ENCODE data around the gene DDIT4. TPM values are rescaled to one million over a fixed set of nuclear protein-coding genes. Genes with fewer than 3 reads are reported as not detected.

The DDIT4 gene
- total and polyA plus RNA-seq, 9 of the 15 experiments (the other 6 are each of a cell fraction or from before 2014, with no cell fraction given): 8.2 to 675 (median 159) TPM

GRCh38 chr10:72253578-72253977 lies 20.1 kb upstream of the DDIT4 start:
- BruUV-seq (replicated peaks): no TSS peak
- no peak for FAIRE-seq
- in situ Hi-C loops (cut with MboI): no loop called here
- Histone ChIP-seq H3K4me3 (no peak overlapping the region), H3K27ac (ENCODE audit: extremely low read depth, low read depth, low read length) (no peak overlapping the region), H3K36me3 (ENCODE audit: control insufficient read depth, insufficient read depth, low read length) (no peaks in the 10 kb centered on the region), H3K4me2 (ENCODE audit: insufficient read depth, low read length) (no peak overlapping the region), H3K9me1 (ENCODE audit: control insufficient read depth, insufficient read depth, low read length) (no peaks in the 10 kb centered on the region), H2AFZ (ENCODE audit: low read depth, low read length) (peak overlapping the region; percentile 59), H3K4me1 (replicated peaks in 1 of 2; ENCODE audit: control insufficient read depth in 2 of 2, insufficient read depth in 2 of 2, low read length in 2 of 2) (peaks cover 28 to 39% of the 10 kb centered on the region in 2 experiments), H4K20me1 (replicated peaks; ENCODE audit: control insufficient read depth, insufficient read depth, low read length) (no peaks in the 10 kb centered on the region), H3K9ac (ENCODE audit: insufficient read depth in 1 of 2, low read depth in 2 of 2, low read length in 2 of 2) (peak overlapping the region in 1 of 2 experiments; percentile 18; a peak in 2 of 4 replicates), H3K9me3 (replicated peaks; ENCODE audit: control insufficient read depth, insufficient read depth, low read depth, low read length) (no peaks in the 10 kb centered on the region), H3K27me3 (ENCODE audit: control insufficient read depth in 2 of 2, insufficient read depth in 2 of 2, low read length in 2 of 2) (no peaks in the 10 kb centered on the region), H3K79me2 (ENCODE audit: control insufficient read depth, insufficient read depth, low read length) (no peaks in the 10 kb centered on the region)
- ATAC-seq: no peak
- no peak for DNase-seq (ENCODE audit: extremely low read depth in 1 of 4, low spot score in 3 of 4)
- ChIA-PET CTCF (ENCODE audit: low intra/inter-chr PET ratio) (no interaction called here), POLR2A (interaction anchor here (0.6 to 15.0 kb wide), 7 partner anchors 8 to 49 kb away, joined by 3 to 277 read pairs (median 4); partner anchors contain the start of gene DDIT4)
- WGBS (ENCODE audit: insufficient coverage, low coverage, missing lambda C conversion rate): 79% methylated on average over 7 of the region's 7 CpGs
- intact Hi-C loops (cut with micrococcal nuclease): no loop called here
- TF ChIP-seq HDAC1 (IDR thresholded peaks at IDR 0.05): no peak
- no peak for TF ChIP-seq ZBTB9 (CRISPR knock-in tag; IDR thresholded peaks at IDR 0.05)
- no peak for TF ChIP-seq SRSF3 (IDR thresholded peaks at IDR 0.05; ENCODE audit: insufficient read depth, low read length)
- TF ChIP-seq NR2C1 (IDR thresholded peaks at IDR 0.05): no peak
- no peak; the same call in 1 of the 2 replicates for TF ChIP-seq NR2C1 (tag; IDR thresholded peaks at IDR 0.05)
- TF ChIP-seq PBX2 (CRISPR knock-in tag; IDR thresholded peaks at IDR 0.05; ENCODE audit: low read depth): no peak
- TF ChIP-seq PBX2 (tag; conservative IDR thresholded peaks at IDR 0.05; ENCODE audit: low read depth): no peak
- TF ChIP-seq XRCC4 (IDR thresholded peaks at IDR 0.05; ENCODE audit: extremely low read depth, insufficient read depth, insufficient read length): no peak
- TF ChIP-seq BDP1 (IDR thresholded peaks at IDR 0.05; ENCODE audit: insufficient read depth, insufficient read length): no peak
- TF ChIP-seq ZFP91 (CRISPR knock-in tag; IDR thresholded peaks at IDR 0.05): no peak
- TF ChIP-seq, protein P1, sequence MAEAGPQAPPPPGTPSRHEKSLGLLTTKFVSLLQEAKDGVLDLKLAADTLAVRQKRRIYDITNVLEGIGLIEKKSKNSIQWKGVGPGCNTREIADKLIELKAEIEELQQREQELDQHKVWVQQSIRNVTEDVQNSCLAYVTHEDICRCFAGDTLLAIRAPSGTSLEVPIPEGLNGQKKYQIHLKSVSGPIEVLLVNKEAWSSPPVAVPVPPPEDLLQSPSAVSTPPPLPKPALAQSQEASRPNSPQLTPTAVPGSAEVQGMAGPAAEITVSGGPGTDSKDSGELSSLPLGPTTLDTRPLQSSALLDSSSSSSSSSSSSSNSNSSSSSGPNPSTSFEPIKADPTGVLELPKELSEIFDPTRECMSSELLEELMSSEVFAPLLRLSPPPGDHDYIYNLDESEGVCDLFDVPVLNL (CRISPR knock-in tag; IDR thresholded peaks at IDR 0.05; ENCODE audit: low read depth): no peak
- no peak for TF ChIP-seq MAFF (IDR thresholded peaks at IDR 0.05; ENCODE audit: low read length)
- no peak for TF ChIP-seq CHD1 (IDR thresholded peaks at IDR 0.05; ENCODE audit: low read length)
- no peak for TF ChIP-seq ZNF780A (CRISPR knock-in tag; IDR thresholded peaks at IDR 0.05)
- TF ChIP-seq, protein P2, sequence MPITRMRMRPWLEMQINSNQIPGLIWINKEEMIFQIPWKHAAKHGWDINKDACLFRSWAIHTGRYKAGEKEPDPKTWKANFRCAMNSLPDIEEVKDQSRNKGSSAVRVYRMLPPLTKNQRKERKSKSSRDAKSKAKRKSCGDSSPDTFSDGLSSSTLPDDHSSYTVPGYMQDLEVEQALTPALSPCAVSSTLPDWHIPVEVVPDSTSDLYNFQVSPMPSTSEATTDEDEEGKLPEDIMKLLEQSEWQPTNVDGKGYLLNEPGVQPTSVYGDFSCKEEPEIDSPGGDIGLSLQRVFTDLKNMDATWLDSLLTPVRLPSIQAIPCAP (CRISPR knock-in tag; IDR thresholded peaks at IDR 0.05; ENCODE audit: borderline replicate concordance): no peak
- TF ChIP-seq ZFP36 (IDR thresholded peaks at IDR 0.05; ENCODE audit: low read depth, low read length, partially characterized antibody): no peak
